Measurements from ENCODE around the gene FGA. TPM values are rescaled to one million over a fixed set of nuclear protein-coding genes. Genes with fewer than 3 reads are reported as not detected.

Gene FGA
- total and polyA plus RNA-seq, 2 of the 8 experiments (the other 6 are each of a cell fraction or from before 2014, with no cell fraction given) = not detected

GRCh38 chr4:154609532-154609931 is 19.0 kb upstream of the FGA start (continued):
- TF ChIP-seq ATF3 (IDR thresholded peaks at IDR 0.05; ENCODE audit: insufficient read depth, low read depth, low read length) (no peak), SP1 (IDR thresholded peaks at IDR 0.05; ENCODE audit: low read depth, low read length) (no peak)

Data from H1 (cell line).